Measurements from ENCODE around the gene ATL3.
"Not testable (repeated sequence)": the region's sequence is repeated elsewhere in the genome, so short reads cannot be mapped to it uniquely, and the experiment has no call there.

Gene ATL3

DNA sequence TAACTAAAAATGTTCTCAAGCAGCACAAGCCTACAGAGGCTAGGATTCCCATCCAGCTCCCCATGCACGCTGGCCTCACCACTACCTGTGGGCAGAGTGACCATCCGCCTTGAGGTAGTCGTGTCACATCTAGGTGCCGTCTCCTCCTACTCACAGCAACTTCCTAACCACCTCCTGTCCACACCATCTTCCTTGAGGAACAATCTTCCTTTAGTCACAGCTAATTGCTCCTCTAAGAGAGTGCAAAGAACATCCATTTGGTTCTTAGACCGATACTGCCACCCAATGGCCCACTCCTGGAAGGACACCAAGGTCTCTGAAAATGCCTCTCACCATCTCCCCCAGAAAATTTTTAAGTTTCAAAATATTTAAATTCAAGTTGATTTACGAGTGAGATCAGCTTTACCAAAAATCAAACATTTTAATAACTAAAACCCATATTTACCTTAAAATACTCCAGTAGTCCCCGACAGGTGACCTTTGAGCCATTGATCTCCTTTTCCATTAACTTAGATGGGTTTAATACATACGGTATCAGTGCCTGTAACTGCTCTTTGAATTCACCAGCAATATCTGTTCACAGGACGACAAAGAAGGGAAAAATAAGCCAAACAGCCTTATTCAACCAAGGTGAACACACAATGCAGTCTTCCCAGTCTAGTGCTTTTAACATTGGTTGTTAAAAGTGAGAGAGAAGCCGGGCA lies 35.3 kb downstream of the ATL3 start:
- ChIA-PET CTCF (interaction anchor here (0.7 to 9.4 kb wide), 22 partner anchors 8 to 600 kb away, joined by 3 to 138 read pairs (median 4); partner anchors contain the start of genes PLAAT4 and PLAAT5), POLR2A (interaction anchor here (0.7 kb wide), 1 partner anchor 109 kb away, joined by 5 read pairs; no protein-coding TSS in a partner anchor)
- DNase-seq (ENCODE audit: extremely low spot score) = peak; percentile 74
- peak; percentile 72 for TF ChIP-seq CTCF (IDR thresholded peaks at IDR 0.05; ENCODE audit: control extremely low read depth, extremely low read depth, low read depth, missing control alignments)

- DNase-seq (ENCODE audit: extremely low spot score) = no peak
- POLR2A ChIA-PET = interaction anchor here (0.7 kb wide), 1 partner anchor 11 kb away, joined by 3 read pairs; no protein-coding TSS in a partner anchor
- CTCF ChIA-PET = interaction anchor here (0.9 to 5.9 kb wide), 7 partner anchors 10 to 150 kb away, joined by 3 to 30 read pairs (median 3); no protein-coding TSS in a partner anchor
- no peak for TF ChIP-seq CTCF (IDR thresholded peaks at IDR 0.05; ENCODE audit: control extremely low read depth, extremely low read depth, low read depth, missing control alignments)
Observed at GRCh38 chr11:63629426-63629825, 41.8 kb downstream of the ATL3 start.

DNA sequence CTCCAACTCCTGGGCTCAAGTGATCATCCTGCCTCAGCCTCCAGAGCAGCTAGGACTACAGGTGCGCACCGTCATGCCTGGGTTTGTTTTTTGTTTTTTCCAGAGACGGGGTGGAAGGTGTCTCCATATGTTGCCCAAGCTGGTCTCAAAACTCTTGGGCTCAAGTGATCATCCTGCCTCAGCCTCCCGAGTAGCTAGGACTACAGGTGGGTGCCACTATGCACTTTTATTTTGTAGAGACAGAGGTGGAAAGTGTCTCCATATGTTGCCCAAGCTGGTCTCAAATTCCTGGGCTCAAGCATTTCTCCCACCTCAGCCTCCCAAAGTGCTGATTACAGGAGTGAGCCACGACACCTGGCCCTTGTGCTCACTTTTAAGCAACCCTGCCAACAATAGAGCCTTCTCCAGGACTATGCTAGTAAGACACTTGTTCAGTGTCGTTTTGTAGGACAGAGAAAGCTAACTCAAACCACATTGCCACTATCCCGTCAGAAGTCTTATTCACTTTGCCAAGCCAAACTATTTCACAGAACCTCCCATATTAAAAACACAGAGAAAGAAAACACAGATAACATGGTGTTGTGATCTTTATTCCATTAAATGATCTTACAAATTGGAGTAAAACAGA lies 47.5 kb downstream of the ATL3 start:
- no peak for DNase-seq (ENCODE audit: extremely low spot score)
- CTCF ChIA-PET = interaction anchor here (1.7 to 3.1 kb wide), 3 partner anchors 12 to 145 kb away, joined by 5 to 15 read pairs (median 8); no protein-coding TSS in a partner anchor
- POLR2A ChIA-PET = no interaction called here
- TF ChIP-seq CTCF (IDR thresholded peaks at IDR 0.05; ENCODE audit: control extremely low read depth, extremely low read depth, low read depth, missing control alignments) = no peak

DNA sequence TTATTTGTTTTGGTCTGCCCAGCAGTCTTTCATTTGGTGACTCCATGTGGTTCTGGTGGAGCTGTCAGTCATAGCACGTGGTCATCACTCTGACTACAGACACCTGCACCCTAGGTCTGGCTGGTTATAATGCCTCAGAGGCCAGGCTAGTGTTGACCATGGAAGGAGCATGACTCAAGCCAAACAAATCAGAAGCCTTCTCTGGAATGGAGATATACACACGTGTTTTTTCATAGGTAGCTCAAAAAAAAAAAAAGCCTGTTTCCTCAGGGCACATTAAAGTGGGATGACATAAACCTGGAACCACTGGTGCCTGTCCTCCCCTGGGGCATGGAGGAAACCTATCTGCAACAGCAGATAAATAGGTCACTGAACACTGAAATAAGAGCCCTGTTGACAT lies 48.9 kb downstream of the ATL3 start:
- CTCF ChIA-PET = interaction anchor here (1.0 to 3.1 kb wide), 5 partner anchors 9 to 144 kb away, joined by 3 to 15 read pairs (median 5); no protein-coding TSS in a partner anchor
- DNase-seq (ENCODE audit: extremely low spot score) = no peak
- POLR2A ChIA-PET = no interaction called here

DNA sequence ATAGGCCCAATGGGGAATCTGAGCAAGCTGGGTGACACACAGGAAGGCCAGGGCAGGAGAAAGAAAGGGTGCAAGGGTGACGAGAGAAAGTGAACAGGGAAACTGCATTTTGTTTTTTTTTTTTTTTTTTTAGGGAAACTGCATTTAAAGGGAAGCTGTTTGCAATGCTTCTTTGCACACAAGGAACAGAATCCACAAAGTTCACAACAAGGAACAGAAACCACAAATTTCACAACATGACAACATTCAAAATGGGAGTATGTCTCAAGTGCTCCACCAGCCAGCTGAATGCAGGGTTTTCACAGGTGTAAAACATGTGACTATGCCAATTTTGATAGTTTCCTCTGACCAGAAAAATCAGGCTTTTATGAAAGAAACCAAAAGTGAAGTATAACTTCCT lies 50.1 kb downstream of the ATL3 start:
- CTCF ChIA-PET = interaction anchor here (0.9 kb wide), 1 partner anchor 142 kb away, joined by 3 read pairs; no protein-coding TSS in a partner anchor
- no peak for DNase-seq (ENCODE audit: extremely low spot score)
- POLR2A ChIA-PET = no interaction called here
- no peak for TF ChIP-seq CTCF (IDR thresholded peaks at IDR 0.05; ENCODE audit: control extremely low read depth, extremely low read depth, low read depth, missing control alignments)

More for the DNA sequence above, 48.9 kb downstream of the ATL3 start:
- no peak for TF ChIP-seq CTCF (IDR thresholded peaks at IDR 0.05; ENCODE audit: control extremely low read depth, extremely low read depth, low read depth, missing control alignments)

DNA sequence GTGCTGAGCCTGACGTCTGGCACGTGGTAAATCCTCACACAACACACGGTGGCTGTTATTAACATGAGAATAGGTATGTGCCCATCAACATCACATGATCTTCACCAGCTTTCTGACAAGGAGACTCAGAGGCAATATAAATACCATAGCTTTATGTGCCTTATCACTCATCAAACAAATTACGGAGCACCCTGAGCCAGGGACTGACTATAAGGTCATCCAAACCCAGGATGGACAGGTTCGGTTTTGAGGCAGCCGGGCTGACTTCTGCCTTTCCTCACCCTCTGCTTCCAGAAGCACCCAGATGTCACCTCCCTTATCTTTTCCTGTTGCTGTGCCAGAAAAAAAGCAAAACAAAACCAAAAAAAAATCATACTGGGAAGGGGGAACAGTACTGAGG lies 51.2 kb downstream of the ATL3 start:
- no peak for DNase-seq (ENCODE audit: extremely low spot score)
- CTCF ChIA-PET = interaction anchor here (1.0 to 1.3 kb wide), 4 partner anchors 19 to 141 kb away, joined by 3 to 6 read pairs (median 4); no protein-coding TSS in a partner anchor
- no peak for TF ChIP-seq CTCF (IDR thresholded peaks at IDR 0.05; ENCODE audit: control extremely low read depth, extremely low read depth, low read depth, missing control alignments)
- POLR2A ChIA-PET = no interaction called here

GRCh38 chr11:63617686-63618085 lies 53.5 kb downstream of the ATL3 start:
- CTCF ChIA-PET = interaction anchor here (0.9 to 1.4 kb wide), 3 partner anchors 9 to 20 kb away, joined by 3 to 7 read pairs (median 5); no protein-coding TSS in a partner anchor
- POLR2A ChIA-PET; DNase-seq (ENCODE audit: extremely low spot score): not testable (repeated sequence)
